NCI-H1436 treated with DMSO at 0.1 percent for 48 hours (cell line): ENCODE results near the gene GLB1L2.

Experiments
- DNase-seq: peaks from one replicate; lab custom pipeline; 2025; lab: John Stamatoyannopoulos, UW

GLB1L2 gene

DNA sequence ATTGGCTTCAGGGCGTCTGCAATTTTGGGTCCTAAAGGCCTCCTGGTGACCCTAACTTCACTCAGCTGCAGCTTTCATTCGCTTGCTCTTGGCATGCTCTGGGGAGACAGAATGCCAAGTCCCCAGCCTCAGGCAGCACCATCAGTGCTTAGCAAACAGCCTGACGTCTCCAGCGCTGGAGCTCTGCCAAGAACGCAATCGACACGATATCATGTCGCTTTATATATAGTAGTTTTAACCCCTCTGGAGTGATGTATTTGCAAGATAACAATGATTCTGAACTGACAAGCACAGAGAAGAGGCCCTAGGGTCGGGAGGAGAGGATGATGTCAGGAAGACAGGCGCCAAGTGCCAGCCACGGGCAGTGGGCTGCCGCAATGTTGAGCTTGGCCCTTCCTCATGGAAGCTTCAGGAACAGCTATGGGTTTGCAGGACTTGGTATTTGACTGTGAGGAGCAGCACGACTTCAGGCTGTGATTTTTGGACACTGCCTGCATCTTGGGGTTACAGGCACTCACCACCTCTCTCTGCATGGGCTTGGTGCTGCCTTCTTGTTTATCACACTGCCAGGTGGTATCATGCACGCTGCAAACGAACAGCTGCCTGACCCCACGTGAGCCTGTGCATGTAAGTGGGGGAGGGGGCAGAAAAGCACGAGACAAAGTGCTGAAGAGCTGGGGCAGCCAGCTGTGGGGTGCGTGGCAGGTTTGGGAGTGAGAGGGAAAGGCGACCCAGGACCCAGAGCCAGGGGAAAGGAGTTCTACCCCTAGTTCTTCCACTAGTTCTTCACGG lies 54.2 kb downstream of the GLB1L2 start:
- peak; percentile 22 for DNase-seq

DNA sequence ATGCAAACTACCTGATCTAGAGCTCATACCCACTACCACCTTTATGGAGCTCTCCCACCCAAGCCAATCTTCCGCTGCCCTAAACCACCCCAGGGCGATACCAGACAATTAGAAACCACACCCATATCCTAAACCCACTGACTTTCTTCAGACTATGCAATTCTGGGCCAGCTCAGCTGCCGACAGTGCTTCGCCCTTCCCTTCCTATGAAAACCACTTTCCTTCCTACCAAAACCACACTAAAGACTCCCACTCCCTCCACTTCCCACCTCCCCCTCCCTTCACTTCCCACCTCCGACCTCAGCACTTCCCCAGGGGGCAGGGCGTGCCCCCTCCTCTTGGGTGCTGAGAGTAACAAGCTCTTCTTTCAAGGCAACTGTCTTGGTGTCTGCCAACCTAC lies 55.2 kb downstream of the GLB1L2 start:
- no peak for DNase-seq

DNA sequence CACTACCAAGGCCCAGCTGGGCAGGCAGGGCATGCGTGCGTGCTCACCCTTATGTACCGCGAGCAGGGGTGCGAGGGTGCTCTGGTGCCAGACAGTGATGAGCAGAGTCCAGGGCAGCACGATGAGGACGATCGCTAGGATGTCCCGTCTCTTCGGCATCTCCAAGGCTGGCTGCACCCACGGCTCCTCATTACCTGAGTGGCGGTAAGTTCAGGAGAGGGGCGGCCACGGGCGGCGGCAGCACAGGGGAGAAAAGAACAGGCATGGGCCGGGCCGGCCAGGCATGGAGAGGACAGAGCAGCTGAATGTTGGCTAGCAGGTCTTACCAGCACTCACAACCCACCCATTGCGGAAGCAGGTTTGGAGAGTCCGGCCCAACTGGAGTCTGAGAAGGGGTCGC lies 55.7 kb downstream of the GLB1L2 start:
- no peak for DNase-seq

DNA sequence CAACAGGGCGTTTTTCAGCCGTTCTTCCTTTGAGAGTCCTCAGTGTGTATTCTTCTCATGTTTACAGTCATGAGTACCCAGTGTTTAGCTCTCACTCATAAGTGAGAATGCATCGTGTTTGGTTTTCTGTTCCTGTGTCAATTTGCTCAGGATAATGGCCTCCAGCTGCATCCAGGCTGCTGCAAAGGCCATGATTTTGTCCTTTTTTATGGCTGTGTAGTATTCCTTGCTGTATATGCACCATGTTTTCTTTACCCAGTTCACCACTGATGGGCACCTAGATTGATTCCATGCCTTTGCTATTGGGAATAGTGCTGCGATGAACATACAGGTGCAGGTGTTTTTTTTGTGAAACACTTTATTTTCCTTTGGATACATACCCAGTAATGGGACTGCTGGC lies 56.8 kb downstream of the GLB1L2 start:
- no peak for DNase-seq

DNA sequence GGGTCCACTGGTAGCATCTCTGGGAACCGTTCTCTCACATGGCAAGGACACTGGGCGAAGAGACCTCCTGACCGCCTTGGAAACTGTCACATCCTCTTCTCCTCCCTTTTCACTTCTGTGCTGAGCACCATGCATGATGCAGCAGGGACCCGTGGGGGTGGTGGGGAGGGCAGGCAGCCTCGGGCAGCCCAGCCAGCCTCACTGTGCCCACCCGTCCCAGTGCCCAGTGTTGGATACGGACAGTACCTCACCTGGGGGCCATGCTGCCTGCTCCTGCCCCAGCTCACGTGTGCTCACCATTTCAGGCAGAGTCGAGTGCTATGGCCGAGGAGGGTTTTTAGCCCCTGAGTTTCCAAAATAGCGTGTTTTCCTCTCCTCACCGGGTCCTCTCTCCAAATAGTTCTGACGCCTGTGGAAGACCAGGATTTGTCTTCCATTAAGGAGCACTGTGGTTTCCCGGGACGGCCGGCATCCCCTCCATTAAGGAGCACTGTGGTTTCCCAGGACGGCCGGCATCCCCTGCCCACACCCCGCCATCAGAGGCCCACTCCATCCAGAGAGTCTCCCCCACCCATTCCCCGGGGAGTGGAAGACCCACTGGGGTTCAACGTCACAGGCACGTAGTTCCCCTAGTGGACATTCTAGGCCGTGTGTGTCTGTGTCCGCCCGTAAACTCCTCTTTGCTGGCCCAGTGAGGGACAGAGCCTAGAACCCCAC lies 57.8 kb downstream of the GLB1L2 start:
- no peak for DNase-seq

DNA sequence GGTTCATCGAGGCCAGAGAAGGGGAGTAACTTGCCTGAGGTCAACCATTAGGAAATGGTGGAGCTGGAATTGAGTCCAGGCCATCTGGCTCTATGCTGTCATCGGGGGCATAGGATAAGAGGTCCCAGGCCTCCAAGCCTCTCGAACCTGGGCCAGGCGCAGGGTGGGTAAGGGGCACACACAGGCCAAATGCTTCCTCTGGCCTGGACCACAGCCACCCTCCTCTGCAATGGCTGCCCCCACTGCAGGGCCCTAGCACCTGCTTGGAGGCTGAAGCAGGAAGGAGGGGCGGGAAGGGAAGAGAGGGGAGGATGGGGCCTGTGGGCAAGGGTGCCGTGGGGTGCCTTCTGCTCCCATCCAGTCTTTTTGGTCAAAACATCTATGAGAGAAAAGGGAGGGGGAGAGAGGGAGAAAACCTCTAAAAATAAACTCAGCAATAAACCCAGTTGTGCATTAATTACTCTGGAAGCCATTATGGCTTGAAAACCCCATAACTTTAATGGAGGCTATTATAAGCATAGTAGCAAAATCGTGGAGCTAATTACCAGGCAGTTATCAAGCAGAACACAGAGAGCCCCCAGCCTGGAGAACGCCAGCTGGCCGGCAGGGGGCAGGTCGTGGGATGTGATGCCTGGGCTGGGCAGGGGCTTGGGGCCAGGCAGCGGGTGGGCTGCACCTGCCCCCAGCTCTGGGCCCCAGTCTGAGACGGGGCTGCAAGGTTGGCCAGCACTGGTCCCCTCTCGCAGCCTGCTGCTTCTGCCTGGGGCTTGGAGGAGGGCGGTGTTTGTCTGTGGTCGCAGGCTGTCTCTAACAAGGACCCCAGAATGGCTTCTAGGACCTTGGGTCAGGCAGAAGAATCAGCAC lies 59.1 kb downstream of the GLB1L2 start:
- DNase-seq: no peak

DNA sequence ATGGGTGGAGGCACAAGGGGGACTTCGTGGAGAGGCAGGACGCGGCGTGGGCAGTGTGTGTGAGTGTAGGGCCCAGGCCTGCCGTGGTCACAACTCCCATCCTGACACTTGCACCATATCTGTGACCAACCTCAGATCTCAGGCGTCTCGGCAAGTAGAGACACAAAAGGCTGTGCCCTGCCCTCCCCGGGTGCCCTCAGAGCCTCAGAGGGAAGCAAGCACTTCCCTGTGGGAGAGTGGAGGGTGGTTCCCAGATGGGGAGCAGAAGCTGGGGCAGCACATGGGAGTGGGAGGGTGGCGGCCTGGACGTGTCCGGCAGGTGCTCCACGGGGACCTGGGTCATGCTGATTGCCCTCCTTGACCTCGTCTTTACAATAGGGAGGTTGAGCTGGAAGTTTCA lies 59.9 kb downstream of the GLB1L2 start:
- DNase-seq: no peak

DNA sequence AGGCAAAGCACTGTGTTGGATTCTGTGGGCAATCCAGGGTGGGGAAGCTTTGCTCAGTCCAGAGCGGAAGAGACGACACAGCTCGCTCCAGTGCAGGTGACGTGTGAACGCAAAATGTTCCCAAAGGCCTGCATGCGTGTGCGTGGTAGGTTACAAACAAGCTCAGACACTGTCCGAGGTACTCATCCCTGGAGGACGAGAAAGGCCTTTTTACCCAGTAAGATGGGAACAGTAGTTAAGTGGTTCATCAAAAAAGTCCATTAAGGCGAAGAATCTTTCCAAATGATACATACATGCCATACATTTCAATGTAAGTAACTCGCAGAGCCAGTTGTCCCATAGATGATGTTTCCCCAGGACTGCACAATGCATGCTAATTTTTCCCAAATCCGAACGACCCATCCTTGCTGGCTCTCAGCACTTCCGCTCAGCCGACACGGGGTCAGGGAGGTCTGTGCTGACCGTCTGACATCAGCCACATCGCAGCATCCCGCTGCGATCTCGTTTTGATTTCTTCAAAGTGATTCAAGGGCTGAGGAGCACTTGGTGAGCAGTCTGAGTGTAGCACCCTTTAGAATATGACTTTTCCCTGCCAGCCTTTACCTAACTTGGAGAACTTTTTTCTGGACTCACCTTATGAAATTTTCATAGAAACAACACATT lies 61.3 kb downstream of the GLB1L2 start:
- DNase-seq: no peak

DNA sequence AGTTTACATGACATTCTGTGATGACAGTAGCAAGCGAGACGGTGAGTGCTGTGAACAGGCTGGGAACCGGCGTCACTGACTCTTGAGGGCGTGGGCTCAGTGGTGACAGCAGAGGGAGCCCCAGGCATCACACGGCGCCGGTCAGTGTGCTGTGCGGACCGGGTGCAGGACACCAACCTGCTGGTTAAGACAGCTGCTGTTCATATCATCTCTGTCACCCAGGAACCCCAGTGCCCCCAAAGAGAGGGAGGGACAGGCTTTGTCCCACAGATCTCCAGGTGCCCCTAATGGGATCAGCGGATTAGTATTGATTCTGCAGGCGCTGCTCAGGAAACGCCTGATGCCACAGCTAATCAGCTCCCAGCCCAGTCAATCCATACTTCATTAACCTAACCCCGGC lies 61.9 kb downstream of the GLB1L2 start:
- no peak for DNase-seq

DNA sequence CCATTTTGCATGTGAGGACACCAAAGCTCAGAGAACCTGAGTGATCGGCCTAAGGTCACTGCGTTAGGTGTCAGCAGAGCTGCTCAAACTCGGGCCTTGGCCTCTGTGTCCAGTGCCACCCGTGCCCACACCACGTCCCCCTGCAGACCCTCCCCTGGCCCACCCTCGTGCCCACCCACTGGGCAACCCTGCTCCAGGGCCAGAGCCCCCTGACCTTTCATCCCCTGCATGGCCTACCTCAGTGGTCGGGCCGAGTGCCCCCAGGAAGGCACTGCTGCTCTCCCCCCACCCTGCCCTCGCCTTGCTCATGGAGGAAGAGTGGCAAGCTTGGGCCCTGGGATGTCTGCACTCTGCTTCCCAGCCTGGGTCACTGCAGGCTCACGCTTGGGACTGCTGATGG lies 62.5 kb downstream of the GLB1L2 start:
- DNase-seq: no peak

DNA sequence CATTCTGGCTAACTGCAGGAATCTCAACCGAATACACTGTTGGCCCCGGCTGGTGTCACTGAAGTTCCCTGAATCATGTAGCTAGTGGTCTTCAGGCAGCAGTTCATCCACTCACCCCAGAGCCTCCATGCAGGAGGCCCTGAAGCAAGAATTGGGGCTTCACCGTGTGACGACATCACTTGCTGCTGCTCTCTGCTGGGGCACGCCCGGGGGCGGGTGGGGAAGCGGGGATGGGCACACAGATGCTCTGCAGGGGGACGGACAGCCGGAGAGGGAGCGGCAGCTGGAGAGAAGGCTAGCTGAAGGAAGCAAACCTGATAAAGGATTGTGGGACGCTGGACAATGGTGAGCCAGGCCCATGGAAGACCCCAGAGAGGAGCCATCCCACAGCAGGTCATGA lies 63.2 kb downstream of the GLB1L2 start:
- DNase-seq: no peak

DNA sequence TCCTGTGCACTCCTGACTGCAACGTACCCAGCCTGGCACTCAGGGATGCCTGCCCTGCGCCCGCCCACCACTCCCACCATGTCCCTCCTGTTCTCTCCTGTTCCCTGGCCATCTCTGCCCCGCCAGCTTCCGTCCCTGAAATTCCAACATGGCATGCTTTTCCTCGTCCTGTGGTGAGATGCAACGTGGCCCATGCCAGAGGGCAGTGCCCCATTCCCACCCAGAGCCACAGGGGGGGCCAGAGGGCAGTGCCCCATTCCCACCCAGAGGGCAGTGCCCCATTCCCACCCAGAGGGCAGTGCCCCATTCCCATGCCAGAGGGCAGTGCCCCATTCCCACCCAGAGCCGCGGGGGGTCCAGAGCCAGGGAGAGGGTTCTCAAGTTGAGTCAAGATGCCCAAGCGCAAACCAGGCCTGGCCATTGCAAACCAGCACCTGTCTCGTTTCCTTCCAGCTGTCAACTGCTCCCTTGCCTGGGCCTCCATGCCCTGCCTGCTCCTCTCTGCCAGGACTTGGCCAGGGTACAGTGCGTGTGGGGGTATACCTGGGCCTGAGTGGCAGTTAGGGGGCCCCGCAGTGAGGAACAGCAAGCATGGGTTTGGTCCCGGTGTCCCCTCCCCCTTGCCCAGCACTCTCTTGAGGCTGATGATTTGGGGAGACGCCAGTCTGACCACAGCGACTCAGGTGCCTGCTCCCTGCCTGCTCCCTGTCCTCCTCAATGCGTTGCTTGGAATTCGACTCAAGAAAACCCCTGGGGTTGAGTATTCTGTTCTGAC lies 65.7 kb downstream of the GLB1L2 start:
- no peak for DNase-seq

DNA sequence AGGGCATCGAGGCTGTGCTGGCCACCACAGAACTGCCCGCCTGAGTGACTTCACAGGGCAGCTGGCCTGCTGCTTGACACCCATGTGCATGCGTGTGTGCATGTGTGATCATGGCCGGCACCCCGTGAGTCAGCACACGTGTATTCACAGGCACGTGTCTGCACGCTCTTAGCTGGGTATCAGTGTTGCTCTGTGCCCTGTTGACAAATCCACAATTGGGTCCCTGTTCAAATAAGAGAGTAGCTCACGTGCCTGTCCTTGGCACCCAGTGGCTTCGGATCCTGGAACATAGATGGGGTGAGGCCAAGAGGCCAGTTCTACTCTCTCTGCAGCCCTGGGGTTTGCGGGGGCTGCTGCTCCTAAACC lies 66.3 kb downstream of the GLB1L2 start:
- DNase-seq: no peak

DNA sequence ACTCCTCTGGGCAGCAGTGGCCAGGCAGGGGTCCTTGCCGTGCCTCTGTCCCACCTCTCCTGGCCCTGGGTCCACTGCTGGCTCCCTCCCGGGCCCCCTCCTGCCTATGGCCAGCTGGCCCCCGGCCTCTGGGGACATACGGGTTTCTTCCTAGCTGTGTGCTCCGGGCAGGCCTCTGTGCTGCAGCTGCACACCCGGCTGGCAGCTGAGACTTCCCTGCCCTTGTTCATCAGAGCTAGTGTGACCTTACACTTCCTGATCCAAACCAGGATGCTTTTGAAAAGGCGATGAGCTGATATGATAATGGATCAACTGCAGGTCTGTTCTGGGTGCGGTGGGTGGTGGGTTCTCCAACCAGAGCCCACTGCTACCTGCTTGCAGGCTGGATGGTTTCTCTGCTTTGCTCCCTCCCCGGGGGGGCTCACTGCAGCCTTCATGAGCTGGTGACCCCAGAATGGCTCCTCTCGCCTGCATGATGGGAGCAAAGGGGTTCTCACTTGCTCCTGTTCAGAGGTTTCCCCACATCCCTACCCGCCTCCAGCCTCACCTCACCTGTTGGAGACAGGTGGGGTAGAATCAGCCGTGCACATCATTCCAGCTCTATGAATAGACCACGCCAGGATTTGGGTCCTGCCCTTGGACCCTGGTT lies 67.0 kb downstream of the GLB1L2 start:
- no peak for DNase-seq

DNA sequence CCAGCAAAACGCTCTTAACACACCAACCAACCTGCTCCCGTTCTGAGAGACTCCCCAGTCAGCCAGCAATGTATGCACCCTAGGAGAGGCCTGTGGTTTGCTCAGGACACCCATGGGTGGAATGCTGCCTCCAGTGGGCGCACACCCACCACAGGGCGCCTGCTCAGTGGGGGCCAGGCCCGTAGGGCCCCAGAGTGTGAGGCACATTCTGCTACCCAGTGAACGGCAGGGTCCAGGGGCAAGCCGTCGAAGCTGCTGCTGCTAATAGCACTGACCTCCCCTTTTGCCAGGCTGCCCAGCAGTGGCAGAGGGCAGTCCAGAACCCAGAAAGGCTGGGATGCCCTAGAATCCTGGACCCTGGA lies 67.5 kb downstream of the GLB1L2 start:
- no peak for DNase-seq

DNA sequence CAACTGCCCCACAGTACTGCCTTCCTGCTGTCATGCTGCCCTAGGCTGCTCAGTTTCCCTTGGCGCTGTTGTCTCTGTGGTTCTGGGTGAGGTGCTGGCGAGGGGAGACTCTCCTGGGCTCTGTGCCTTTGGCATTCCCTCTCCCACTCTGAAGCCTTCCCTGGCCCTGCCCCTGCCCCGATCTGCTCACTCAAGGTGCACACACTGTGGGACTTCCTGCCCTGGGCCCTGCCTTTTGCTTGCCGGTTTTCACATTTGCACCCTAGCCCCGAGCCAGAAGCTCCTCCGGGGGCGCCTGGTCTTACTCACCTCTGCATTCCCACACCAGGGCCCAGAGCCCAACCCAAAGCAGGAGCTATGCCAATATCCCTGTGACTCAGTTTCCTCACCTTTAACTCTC lies 68.2 kb downstream of the GLB1L2 start:
- DNase-seq: no peak

DNA sequence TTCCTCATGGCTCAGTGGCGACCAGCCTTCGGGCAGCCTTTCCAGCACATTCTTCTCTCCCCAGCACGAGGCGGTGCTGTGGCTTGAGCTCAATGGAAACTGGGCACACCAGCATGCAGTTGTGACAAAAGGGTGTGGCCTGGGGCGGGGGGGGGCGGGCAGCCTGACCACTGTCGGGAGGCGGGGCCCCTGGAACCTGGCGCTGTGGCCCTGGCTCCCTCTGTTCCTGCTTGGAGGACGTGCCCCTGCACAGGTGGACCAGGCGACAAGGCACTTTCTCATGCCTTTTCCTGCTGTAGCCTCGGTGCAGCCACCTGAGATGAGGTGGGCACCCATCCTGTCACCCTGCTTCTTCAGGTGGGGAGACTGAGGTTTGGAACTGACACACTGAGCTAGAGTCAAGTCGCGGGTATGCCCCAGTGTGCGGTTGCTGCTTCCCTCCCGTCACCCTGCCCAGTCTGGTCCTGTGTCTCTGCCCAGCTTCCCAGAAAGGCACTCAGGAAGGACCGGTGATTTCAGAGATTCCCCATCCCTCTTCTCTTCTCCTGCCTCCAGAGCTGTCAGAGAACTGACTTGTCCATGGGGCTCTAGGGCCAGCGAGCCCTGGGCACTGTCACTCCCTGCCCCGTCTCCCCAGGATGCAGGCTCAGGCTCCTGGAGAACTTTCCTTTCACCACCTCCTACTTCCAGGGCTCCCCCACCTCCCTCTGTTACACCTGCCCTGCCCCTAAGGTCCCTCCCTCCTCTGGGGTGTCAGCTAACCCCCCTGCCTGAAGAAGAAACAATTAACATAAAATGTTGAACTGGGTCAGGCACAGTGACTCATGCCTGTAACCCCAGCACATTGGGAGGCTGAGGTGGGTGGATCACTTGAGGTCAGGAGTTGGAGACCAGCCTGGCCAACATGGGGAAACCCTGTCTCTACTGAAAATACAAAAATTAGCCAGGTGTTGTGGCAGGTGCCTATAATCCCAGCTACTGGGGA lies 70.3 kb downstream of the GLB1L2 start:
- no peak for DNase-seq

DNA sequence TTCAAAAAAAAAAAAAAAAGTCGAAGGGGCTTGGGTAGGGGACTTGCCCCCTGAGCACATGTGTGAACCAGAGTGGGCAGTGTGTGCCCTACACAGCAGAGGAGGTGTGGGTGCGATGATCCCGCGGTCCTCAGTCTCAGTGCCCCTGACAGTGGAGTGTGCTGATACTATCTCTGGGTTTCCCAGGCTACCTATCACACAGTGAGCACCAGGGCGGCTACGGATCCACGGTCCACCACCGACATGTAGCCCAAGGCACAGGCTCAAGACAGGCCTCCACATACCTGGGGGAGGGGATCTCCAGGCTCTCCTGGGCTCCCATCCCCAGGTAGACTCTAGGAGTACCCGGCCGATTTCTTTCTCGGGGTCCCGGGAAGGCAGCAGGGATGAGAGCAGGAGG lies 71.1 kb downstream of the GLB1L2 start:
- no peak for DNase-seq

DNA sequence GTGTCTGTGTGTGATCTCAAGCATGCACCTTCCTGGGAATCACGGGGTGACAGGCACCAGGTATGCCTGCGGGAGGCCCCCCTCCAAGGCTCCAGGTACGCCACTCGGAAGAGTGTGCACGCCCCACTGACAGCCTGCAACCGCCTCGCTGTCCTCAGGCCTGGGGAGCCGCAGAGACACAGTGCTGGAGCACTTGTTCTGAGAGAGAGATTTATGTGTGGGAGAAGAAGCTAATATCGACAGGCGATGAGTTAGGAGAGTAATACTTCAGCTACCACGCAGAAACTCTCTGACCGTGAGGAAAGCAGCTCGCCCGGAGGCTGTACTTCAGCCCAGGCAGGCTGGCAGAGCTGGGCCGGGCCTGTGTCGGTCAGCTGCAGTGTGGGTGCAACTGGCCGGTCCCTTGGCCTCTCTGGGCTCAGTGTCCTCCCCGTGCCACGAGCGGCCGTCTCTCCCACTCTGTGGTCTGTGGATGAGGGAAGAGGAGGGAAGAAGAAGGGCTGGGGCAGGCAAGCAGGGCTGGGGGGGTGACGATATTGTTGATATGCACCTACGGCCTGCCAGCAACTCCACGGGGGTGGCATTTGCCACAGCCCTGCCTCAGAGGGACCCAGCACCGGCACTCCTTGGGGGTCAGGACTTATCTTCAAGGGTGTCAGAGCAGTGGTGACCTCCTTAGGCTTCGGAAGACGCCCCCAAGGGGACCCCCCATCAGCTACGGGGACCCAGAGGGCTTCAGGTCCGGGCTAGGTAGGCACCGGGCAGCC lies 73.0 kb downstream of the GLB1L2 start:
- no peak for DNase-seq
